Hepatocyte (in vitro differentiated cells): ENCODE results near the gene DZIP1L.

Experiments used
- EZH2 ChIP-seq: fragments of 200-600 bp; sonication (generic); IDR thresholded peaks from 2 replicates; pipeline ENCODE4 v1.6.1; 2016; ENCODE audit warnings: antibody characterized with exemption, mild to moderate bottlenecking, borderline replicate concordance
- EZH2phosphoT487 ChIP-seq: fragments of 200-600 bp; sonication (generic); IDR thresholded peaks from one replicate; pipeline ENCODE4 v1.6.1; 2018; ENCODE audit warnings: antibody characterized with exemption, mild to moderate bottlenecking, low read depth, moderate library complexity; ENCODE audit not compliant: unreplicated experiment, severe bottlenecking
- TF ChIP-seq, protein P1 (sequence below): fragments of 200-600 bp; sonication (generic); IDR thresholded peaks from 2 replicates; pipeline ENCODE4 v1.5.1; 2016; ENCODE audit warnings: antibody characterized with exemption, mild to moderate bottlenecking; ENCODE audit not compliant: poor library complexity

GRCh38 chr3:138031536-138031935 is 83.9 kb downstream of the DZIP1L start:
- TF ChIP-seq, protein P1, sequence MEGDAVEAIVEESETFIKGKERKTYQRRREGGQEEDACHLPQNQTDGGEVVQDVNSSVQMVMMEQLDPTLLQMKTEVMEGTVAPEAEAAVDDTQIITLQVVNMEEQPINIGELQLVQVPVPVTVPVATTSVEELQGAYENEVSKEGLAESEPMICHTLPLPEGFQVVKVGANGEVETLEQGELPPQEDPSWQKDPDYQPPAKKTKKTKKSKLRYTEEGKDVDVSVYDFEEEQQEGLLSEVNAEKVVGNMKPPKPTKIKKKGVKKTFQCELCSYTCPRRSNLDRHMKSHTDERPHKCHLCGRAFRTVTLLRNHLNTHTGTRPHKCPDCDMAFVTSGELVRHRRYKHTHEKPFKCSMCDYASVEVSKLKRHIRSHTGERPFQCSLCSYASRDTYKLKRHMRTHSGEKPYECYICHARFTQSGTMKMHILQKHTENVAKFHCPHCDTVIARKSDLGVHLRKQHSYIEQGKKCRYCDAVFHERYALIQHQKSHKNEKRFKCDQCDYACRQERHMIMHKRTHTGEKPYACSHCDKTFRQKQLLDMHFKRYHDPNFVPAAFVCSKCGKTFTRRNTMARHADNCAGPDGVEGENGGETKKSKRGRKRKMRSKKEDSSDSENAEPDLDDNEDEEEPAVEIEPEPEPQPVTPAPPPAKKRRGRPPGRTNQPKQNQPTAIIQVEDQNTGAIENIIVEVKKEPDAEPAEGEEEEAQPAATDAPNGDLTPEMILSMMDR, result no peak
- no peak for TF ChIP-seq EZH2
- no peak for TF ChIP-seq EZH2phosphoT487
